Fibroblast of pulmonary artery (primary cell): ENCODE measurements around the gene CASKIN1.

ENCODE experiments used
- DNase-seq: peaks from one replicate; pipeline ENCODE4 v3.0.0-alpha.2; 2010; ENCODE audit warnings: low read depth
- H3K4me3 ChIP-seq: replicated peaks from 2 replicates; pipeline ENCODE4 v1.5.1; 2011; ENCODE audit warnings: low read depth, mild to moderate bottlenecking, control low read depth, low read length, moderate library complexity
- TF ChIP-seq, protein P1 (sequence below): IDR thresholded peaks from 2 replicates; pipeline ENCODE4 v1.5.1; 2011; ENCODE audit warnings: mild to moderate bottlenecking, control low read depth, low read length, inconsistent platforms; ENCODE audit errors: missing control alignments

Gene CASKIN1

DNA sequence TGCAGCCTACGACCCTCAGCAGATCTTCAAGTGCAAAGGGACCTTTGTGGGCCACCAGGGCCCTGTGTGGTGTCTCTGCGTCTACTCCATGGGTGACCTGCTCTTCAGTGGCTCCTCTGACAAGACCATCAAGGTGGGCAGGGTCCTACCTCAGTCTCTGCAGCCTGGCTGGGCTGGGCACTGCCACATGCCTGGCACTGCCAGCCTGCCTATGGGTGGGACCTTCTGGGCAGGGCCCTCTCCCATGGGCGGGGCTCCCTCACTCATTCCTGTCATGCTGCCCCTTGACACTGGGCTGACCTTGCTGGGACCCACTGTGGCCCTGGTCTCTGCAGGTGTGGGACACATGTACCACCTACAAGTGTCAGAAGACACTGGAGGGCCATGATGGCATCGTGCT lies 22.5 kb downstream of the CASKIN1 start:
- no peak overlapping the region for H3K4me3 ChIP-seq
- no peak for DNase-seq
- TF ChIP-seq, protein P1, sequence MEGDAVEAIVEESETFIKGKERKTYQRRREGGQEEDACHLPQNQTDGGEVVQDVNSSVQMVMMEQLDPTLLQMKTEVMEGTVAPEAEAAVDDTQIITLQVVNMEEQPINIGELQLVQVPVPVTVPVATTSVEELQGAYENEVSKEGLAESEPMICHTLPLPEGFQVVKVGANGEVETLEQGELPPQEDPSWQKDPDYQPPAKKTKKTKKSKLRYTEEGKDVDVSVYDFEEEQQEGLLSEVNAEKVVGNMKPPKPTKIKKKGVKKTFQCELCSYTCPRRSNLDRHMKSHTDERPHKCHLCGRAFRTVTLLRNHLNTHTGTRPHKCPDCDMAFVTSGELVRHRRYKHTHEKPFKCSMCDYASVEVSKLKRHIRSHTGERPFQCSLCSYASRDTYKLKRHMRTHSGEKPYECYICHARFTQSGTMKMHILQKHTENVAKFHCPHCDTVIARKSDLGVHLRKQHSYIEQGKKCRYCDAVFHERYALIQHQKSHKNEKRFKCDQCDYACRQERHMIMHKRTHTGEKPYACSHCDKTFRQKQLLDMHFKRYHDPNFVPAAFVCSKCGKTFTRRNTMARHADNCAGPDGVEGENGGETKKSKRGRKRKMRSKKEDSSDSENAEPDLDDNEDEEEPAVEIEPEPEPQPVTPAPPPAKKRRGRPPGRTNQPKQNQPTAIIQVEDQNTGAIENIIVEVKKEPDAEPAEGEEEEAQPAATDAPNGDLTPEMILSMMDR: no peak

DNA sequence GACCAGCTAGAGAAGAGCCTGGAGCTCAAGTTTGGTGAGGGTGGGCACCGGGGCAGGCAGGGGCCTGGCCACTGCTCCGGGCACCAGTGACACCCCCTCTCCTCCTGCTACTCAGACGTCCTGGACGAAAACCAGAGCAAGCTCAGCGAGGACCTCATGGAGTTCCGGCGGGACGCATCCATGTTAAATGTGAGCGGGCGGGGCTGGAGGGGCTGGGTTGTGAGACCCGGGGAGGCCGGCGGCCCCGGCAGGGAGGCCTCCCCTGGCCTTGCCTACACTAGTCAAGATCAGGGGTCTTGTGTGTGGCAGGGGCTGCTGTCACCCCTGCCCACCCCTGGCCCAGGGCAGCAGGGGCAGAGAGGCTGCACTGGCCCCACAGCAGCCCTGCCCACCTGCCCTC lies 23.0 kb downstream of the CASKIN1 start:
- no peak for DNase-seq
- TF ChIP-seq, protein P1: no peak
- no peak overlapping the region for H3K4me3 ChIP-seq

DNA sequence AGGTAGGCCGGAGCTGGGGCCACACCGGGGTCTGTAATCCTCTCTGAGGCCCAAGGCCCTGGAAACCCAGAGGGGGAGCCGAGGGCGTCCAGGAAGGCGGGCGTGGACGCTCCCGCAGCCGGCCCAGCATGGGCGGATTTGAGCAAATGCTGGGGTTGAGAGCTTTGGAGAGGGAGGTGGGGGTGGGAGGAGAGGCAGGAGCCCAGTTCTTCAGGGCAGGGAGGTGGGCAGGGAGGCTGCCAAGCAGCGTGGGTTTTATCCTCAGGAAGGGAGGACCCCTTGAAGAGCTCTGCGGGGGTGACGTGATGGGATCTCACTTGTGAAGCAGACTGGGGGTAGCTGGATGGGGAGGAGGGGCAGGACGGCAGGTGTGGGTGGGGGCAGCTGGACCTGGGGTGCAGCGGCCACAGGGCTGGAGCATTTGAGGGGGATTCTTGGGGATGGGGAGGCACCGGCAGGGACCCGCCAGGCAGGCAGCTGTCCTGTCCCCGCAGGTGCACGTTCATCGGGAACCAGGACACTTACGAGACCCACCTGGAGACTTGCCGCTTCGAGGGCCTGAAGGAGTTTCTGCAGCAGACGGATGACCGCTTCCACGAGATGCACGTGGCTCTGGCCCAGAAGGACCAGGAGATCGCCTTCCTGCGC lies 23.6 kb downstream of the CASKIN1 start:
- H3K4me3 ChIP-seq: no peak overlapping the region
- no peak for DNase-seq
- TF ChIP-seq, protein P1: no peak

DNA sequence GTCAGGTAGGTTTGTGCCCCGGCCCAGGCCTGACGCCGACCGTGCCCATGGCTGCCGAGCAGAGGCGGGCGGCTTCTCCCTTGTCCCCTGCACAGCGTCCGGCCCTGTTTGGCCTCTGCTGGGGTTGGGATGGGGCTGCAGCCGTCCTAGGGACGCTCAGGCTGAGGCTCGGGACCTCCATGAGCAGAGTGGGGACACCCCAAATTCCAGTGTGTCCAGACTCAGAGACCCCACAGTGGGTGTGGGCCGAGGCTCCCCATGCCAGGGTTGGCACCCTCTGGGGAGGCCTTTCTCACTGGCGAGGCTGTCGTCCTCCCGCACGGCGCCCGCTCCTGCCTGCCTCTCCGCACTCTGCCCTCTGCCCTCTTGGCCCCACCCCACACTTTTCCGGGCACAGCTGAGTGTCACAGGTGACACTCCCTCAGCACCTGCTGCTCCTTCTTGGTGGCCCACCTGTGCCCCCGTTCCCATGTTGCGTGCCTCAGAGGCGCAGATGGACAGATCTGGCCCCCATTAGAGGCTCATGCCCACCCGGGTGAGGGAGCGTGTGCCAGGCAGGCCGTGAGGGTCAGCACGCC lies 24.7 kb downstream of the CASKIN1 start:
- DNase-seq: no peak
- TF ChIP-seq, protein P1: no peak
- H3K4me3 ChIP-seq: no peak overlapping the region

DNA sequence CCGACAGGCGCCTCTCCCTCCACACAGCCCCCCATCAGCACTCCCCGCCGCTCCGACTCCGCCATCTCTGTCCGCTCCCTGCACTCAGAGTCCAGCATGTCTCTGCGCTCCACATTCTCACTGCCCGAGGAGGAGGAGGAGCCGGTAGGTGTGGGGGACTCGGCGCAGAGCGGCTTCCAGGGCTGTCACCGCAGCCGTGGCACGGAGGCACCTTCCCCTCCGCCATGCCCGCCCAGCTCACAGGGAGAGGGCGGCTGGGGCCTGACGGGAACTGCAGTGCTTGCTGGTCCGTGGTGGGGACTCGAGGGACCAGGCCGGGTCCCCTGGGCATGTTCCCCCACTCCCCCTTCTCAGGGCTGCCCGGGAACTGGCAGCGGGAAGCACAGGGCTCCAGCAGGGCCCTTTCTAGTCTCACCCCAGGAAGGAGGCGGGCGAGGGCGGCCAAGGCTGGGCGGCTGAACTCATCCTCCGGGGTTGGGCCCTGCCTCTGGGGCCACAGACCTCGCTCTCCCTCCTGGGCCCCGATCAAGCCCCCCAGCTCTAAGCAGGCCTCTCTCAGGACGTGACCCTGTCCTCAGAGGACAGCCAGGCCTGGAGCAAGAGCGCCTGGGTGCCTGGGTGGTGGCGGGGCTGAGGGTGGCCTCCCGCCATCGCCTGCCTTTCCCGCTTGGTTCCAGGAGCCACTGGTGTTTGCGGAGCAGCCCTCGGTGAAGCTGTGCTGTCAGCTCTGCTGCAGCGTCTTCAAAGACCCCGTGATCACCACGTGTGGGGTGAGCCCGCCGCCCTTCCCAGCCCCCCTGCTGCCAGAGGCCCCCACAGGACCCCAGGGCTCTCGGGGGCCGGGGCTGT lies 25.6 kb downstream of the CASKIN1 start:
- no peak for DNase-seq
- H3K4me3 ChIP-seq: no peak overlapping the region
- TF ChIP-seq, protein P1: no peak

DNA sequence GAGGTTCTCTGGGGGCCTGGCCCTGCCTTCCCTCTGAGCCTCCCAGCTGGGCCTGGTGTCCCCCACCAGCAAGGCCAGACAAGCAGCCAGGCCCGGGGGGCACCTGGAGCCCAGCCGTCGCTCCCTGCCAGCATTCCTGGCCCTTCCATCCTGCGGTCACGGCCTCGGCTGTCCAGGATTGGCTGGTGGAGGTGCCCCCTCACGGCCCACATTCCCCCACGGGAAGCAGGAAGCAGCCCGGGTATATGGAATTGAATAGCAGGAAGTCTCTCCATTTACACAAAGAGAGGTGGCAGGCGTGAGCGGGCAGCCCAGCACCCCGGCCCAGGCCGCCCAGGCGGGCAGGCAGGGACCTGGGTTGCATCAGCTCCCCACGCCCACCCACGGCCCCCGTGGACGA lies 26.3 kb downstream of the CASKIN1 start:
- no peak for DNase-seq
- H3K4me3 ChIP-seq: no peak overlapping the region
- TF ChIP-seq, protein P1: no peak
